ENCODE data around the gene GGTLC1. TPM values are rescaled to one million over a fixed set of nuclear protein-coding genes. Genes with fewer than 3 reads are reported as not detected.

The GGTLC1 gene
- total and polyA plus RNA-seq, 2 of the 8 experiments (the other 6 are each of a cell fraction or from before 2014, with no cell fraction given): not detected

DNA sequence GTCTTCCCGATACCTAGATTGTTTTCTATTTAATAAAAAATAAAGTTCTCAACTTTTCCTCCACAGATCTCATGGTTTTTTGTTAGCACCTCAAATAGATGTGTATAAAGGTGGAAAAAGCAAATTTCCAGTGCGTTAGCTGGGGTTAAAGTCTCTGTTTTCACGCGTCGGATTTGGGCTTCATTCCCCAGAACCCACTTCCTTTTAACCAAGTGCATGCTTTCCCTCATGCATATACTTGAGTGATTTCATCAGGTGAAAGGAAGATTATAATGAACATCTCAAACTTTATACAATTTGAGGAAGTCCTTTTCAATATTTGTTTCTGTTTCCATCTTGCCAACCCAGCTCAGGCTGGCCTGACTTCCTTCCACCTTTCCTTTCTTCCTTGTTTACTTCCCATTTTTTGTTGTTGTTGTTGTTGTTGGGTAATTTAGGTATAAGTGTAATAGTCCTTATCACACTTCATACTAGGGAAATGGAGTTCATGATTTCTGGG lies 43.9 kb upstream of the GGTLC1 start:
- H2BK5ac ChIP-seq (ENCODE audit: low read depth, low read length): no peak overlapping the region
- no peak overlapping the region for H2BK120ac ChIP-seq (replicated peaks; ENCODE audit: low read depth, low read length)
- no peak overlapping the region for H3K4ac ChIP-seq (replicated peaks; ENCODE audit: insufficient read length, low read depth, low read length)
- no peaks in the 10 kb centered on the region for H3K9me3 ChIP-seq (ENCODE audit: insufficient read depth in 2 of 2, low read depth in 1 of 2, low read length in 1 of 2)
- H4K5ac ChIP-seq (ENCODE audit: insufficient read length, low read depth, low read length): no peak overlapping the region
- no peaks in the 10 kb centered on the region for H3K4me1 ChIP-seq (replicated peaks in 1 of 4; ENCODE audit: control insufficient read depth in 3 of 4, insufficient read depth in 4 of 4, low read length in 3 of 4)
- no peaks in the 10 kb centered on the region for H3K36me3 ChIP-seq (ENCODE audit: control insufficient read depth in 2 of 4, insufficient read depth in 4 of 4, low read length in 3 of 4)
- no peak overlapping the region for H3K9ac ChIP-seq (replicated peaks in 1 of 4; ENCODE audit: extremely low read depth in 1 of 4, low read depth in 3 of 4, low read length in 3 of 4)
- no peaks in the 10 kb centered on the region for H3K79me2 ChIP-seq (ENCODE audit: control insufficient read depth in 1 of 2, insufficient read depth in 2 of 2, low read length in 2 of 2)
- no peak overlapping the region for H3K14ac ChIP-seq (ENCODE audit: insufficient read length)
- H2AFZ ChIP-seq (ENCODE audit: low read length): no peak overlapping the region
- H2AK5ac ChIP-seq (ENCODE audit: low read depth, low read length): no peak overlapping the region
- DNase-seq (ENCODE audit: low read depth in 1 of 2, low spot score in 2 of 2): no peak
- ChIA-PET POLR2A (ENCODE audit: partially characterized antibody) (no interaction called here), CTCF (ENCODE audit: partially characterized antibody) (interaction anchor here (1.0 to 1.7 kb wide), 2 partner anchors 12 to 95 kb away, joined by 3 to 4 read pairs; no protein-coding TSS in a partner anchor)
- H2BK20ac ChIP-seq (ENCODE audit: low read length): no peak overlapping the region
- no peak for FAIRE-seq
- no peak overlapping the region for H3K23ac ChIP-seq (ENCODE audit: insufficient read length)
- no peak overlapping the region for H4K8ac ChIP-seq (ENCODE audit: extremely low read depth, insufficient read depth, low read length)
- H3K4me3 ChIP-seq (ENCODE audit: extremely low read depth in 1 of 4, insufficient read depth in 2 of 4, low read depth in 3 of 4, low read length in 4 of 4): no peak overlapping the region
- H2BK15ac ChIP-seq (ENCODE audit: low read length): no peak overlapping the region
- H3K23me2 ChIP-seq (ENCODE audit: low read depth, low read length): no peaks in the 10 kb centered on the region
- WGBS, 2 experiments (ENCODE audit: extremely low coverage in 1 of 2, insufficient coverage in 1 of 2, insufficient read length in 1 of 2, insufficient replicate concordance in 2 of 2, low coverage in 1 of 2, low lambda C conversion rate in 2 of 2, missing lambda C conversion rate in 1 of 2): 94% methylated on average over 5 of the region's 5 CpGs; no CpG with 5 or more reads in 1 of the 2 experiments
- no peak overlapping the region for H3K27ac ChIP-seq (ENCODE audit: low read depth, low read length)
- H4K91ac ChIP-seq (replicated peaks; ENCODE audit: insufficient read length, low read length): no peak overlapping the region
- H3K56ac ChIP-seq (replicated peaks; ENCODE audit: insufficient read length, low read depth, low read length): no peak overlapping the region
- H3K4me2 ChIP-seq (ENCODE audit: insufficient read depth in 1 of 2, low read depth in 2 of 2, low read length in 2 of 2): no peak overlapping the region
- H4K20me1 ChIP-seq (replicated peaks in 1 of 2; ENCODE audit: control insufficient read depth in 1 of 2, insufficient read depth in 2 of 2, low read length in 2 of 2): no peaks in the 10 kb centered on the region
- no peaks in the 10 kb centered on the region for H3K27me3 ChIP-seq (replicated peaks in 1 of 4; ENCODE audit: control insufficient read depth in 3 of 4, extremely low read depth in 1 of 4, insufficient read depth in 3 of 4, low read length in 3 of 4)
- H2BK12ac ChIP-seq (ENCODE audit: low read depth, low read length): no peak overlapping the region
- no peaks in the 10 kb centered on the region for H3K79me1 ChIP-seq (ENCODE audit: low read depth, low read length)
- H3K18ac ChIP-seq (ENCODE audit: extremely low read depth, low read length): no peak overlapping the region
- TF ChIP-seq SIRT6 (IDR thresholded peaks at IDR 0.05; ENCODE audit: low read length): no peak

All from H1 (cell line).